NCI-H82 (cell line): Measurements from ENCODE around the gene CYSLTR2.

ENCODE experiments used
- DNase-seq: peaks from one replicate; lab custom pipeline; 2025; lab: John Stamatoyannopoulos, UW

The CYSLTR2 gene

DNA sequence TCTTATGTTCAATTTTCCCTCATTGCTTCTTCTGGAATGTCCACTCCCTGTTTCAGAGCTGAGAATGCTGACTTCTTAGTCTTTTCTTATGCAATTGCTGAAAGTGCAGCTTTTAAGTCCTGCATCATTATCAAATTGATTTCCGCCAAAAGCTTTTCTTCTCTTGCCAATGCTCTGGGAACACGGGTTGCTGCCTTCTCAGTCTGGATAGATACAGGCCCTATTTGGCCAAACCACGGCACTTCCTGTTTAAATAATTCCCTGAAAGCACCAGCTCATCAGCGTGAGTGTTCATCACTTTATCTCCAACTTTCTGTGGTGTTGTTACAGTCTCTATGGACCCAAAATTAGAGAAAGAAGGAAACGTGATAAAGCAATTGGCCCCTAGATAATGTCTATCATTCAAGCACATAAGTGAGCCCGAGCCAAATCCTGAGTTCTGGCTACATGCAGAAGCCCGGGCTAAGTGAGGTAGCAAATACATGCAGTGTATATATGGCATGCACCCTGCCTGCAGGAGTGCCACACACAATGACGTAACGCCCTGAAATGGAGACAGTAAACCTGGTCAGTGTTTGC is 85.7 kb downstream of the CYSLTR2 start:
- no peak for DNase-seq

DNA sequence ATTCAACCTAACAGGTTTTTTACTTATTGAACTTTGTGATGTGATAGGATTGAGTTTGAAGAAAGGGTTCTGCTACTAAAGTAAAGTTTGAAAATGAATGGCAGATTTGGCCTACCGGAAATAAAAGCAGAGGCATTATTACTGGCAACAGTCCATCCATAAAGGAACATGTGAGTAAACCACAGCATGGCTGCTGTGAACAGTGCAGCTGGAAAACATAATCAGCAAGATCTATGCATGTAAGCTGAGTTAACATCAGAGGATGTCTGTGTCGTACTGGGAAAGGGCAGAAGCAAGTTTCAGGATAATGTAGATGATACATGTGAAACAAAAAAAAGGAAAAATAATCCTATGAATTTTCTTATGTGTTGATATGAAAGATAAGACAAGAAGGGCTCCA is 87.6 kb downstream of the CYSLTR2 start:
- DNase-seq: no peak

DNA sequence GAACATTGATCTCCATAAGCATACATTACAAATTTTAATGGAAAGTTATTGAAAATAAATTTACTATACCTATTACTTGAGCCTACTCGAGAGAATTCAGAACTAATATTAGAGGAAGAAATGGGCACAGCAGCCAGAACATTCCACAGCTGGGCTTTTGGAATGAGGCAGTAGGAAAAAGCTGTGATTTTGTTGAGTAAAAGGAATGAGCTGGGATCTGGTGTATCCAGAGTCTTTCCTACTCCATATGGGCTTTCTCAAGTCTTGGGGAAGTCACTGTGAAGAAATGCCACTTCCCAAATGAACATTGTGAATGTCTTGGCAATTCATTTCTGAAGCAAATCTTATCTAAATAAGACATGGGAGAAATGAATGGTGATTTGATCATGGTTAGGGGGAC is 93.1 kb downstream of the CYSLTR2 start:
- DNase-seq: no peak

DNA sequence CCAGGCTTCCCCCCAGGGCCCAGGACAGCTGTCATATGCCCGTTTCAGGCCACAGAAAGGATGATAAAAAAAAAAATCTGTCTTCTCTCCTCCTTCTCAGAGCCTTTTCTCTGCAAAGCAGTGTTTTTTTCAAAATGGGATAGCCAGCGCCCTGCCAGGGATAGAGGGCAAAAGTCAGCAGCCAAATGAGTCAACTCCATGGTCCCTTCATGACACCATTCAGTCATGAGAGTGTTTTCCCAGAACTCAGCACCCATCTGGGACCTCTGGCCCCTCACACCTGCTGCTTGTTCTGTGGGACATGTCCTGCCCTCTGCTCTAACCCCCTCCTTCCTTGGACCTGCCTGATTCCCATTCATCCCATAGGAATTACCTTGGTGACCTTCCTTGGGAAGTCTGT is 95.0 kb downstream of the CYSLTR2 start:
- DNase-seq: no peak

DNA sequence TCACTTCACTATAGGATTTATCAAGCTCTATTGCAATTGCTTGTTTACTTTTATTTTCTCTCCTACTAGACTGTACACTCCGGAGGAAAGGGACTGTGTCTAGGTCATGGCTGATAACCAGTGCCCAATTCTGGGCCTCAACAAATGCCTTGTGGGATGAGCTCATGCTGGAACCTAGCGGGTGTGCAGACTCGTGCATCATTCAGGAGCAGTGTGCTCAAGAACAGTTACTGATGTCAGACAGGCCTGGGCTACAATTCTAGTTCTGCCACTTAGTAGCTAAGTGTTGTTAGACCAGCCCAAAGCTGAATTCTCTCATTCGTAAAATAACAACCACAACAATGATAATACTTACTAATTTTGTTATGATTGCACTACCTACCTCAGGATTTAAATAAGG is 95.4 kb downstream of the CYSLTR2 start:
- DNase-seq: no peak

DNA sequence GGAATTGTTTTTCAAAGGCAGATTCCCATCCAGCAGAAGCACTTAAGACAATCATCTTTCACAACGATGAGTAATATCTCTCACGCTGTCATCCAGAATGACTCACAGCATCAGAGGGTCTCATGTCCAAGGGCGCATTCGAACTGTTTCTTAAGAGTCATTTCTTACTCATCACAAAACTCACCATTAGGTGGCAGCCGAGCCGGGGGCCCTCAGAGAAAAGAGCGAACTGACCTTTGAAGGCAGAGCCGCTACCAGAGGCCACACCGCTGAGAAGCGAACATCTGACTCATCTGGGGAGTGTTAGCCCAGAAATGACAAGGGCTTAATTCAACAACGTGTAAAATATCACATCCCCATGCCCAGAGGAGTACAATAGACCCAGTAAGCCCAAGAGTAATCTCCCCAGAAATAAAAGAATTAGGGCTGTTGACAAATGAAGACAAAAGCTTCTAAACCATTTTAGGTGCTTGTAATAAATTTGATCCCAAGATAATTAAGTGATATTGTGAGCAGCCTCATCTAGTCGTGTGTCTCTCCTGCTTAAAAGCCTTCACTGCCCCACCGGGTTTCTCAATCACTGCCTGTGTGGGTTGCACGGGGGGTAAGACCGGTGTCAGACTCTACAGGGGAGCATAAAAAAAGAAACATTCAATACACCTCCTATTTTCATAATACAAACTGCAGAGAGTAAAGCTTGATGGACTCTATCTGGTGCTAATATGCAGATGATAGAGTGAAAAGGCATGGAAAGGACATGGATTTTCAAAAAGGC is 96.2 kb downstream of the CYSLTR2 start:
- DNase-seq: peak; percentile 87

DNA sequence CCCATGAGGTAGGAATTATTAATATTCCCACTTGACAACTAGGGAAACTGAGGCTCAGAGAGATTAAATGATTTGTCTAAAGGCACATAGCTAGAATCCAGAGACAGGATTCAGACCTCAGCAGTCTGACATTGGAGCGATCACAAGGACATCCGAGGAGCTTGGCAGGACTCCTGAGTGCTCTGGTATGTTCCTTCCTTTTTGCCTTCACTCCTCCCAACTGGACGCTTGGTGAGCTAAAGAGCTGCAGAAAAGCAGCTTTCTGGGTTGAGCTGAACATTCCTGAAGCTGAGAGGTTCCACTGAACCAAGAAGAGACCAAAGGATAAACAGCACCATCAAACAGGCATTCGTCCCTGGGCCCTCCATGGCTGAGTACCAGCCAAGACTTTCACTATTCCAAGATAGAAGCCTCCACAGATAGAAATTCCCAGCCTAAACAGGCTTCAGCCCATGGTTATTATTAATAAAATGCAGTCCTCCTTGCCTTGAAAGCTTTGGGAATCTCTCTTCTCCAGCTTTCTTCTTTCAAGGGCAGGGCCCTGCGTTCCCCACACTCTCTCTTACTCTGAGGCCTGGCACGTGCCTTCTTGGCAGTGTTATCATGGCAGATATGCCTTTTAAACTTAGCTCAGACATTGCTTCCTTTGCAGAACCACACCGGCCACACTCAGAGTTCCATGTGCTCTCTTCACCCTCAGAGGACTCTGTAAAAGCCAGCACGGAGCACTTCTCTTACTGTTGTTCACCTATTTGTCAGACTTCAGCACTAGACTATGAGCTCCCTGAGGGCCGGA is 97.1 kb downstream of the CYSLTR2 start:
- DNase-seq: no peak

DNA sequence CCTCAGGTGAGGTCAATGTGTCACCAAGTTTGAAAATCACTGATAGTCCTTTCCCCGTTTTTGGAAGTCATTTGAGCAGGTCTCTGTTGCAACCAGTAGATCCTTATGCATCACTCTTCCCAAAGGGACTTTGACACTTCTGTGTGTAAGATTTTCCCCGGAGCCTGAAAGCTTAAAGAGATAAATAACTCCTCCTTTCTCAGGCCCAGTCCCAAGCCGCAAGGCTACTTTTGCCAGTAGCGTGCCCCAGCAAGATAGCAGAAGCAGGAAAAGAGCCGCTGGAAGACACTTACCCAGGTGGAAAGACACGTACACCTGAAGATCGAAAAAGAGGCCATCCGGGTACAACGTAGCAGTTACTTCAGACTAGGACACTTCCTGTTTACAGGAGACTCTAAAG is 106.9 kb downstream of the CYSLTR2 start:
- DNase-seq: no peak
